ENCODE results near the gene LRIT1. TPM values are rescaled to one million over a fixed set of nuclear protein-coding genes. Genes with fewer than 3 reads are reported as not detected.

The LRIT1 gene
- total RNA-seq, 1 experiment from 2014 or later: not detected

- no peak for DNase-seq (ENCODE audit: low read depth)
These were observed 47.4 kb downstream of the LRIT1 start for GRCh38 chr10:84193846-84194423.

DNA sequence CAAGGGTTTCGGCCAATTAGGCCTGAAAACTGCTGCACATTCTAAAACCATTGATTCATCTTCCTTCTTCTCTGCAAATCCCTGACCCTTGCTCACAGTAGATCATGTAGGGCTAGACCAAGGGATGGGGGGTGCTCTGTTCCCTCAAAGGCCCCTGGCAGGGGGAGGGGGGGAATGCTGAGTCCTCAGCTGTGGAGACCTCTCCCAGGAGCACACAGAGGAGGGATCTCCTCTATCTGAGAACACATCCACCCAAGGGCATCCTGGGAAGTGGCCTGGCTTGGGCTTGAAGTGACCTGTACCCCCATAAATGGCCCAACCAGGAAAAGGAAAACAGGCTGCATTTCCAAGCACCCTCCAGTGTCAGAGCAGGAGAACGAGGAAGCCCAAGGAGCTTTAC, 48.0 kb downstream of the LRIT1 start:
- no peak for DNase-seq (ENCODE audit: low read depth)

DNA sequence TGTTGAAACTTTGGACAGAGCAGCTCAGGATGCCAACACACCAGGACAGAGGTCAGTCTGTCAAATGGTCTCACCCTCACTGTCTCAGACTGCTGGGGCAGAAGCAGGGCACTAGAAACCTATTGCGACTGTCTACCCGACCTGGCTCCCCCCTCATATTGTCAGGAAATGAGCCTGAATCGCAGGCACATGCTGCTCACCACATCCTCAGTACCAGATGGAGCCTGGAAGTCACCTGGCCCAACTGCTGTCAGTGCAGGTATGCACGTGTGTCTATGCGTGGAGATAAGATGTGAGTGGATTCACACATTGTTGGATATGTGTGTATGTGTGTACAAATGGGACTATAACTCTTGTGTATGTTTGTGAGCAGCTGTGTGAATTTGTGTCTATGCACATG, 50.2 kb downstream of the LRIT1 start:
- DNase-seq (ENCODE audit: low read depth): no peak

DNA sequence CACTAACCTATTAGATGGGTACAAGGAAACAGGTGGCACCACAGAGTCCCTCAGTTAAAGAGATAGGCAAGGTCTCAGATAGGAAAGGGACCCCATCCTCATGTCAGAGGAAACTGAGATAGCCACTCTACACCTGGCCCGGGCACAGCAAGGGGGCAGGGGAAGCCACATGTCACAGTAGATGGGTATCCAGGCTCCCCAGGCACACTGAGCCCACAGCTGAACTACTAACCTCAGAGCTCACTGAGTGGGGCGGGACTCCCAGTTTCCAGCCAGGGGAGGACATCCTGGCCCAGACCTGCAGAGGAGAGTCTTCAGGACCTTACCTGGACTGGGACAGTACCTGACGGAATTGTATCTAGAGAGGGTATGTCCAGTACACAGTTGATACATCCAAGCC, 50.7 kb downstream of the LRIT1 start:
- DNase-seq (ENCODE audit: low read depth): no peak

DNA sequence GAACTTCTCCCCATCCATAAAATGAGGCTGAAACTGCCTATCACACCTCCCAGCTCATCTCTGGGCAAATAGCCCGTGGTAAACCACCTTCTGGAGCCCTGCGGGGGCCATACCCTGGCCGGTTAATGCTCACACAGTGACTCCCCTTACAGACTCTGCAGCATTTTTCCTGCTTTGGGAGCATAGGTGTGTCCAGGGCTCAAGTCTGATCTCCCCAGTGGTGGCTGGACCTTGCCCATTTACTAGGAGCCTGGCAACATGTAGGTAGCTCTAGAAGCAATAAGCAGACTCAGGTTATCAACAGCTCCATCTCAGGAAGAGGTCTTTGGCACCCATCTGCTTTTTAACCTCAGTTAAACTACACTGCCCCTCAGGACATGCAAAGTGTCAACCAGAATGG, 52.5 kb downstream of the LRIT1 start:
- DNase-seq (ENCODE audit: low read depth): no peak

GRCh38 chr10:84185526-84186175, 55.7 kb downstream of the LRIT1 start:
- no peak for DNase-seq (ENCODE audit: low read depth)

DNA sequence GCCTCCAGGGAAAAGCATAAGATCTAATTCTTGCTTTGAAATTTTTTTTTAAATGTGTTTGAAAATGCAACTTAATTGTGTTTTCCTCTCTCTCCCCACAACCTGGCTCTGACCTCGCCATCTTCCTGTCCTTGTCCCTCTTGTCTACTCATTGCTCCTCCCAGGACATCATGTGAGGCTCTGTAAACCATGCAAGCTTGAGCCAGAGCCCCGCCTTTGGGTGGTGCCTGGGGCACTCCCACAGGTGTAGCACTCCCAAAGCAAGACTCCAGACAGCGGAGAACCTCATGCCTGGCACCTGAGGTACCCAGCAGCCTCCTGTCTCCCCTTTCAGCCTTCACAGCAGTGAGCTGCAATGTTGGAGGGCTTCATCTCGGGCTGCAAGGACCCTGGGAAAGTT, 56.8 kb downstream of the LRIT1 start:
- DNase-seq (ENCODE audit: low read depth): no peak

DNA sequence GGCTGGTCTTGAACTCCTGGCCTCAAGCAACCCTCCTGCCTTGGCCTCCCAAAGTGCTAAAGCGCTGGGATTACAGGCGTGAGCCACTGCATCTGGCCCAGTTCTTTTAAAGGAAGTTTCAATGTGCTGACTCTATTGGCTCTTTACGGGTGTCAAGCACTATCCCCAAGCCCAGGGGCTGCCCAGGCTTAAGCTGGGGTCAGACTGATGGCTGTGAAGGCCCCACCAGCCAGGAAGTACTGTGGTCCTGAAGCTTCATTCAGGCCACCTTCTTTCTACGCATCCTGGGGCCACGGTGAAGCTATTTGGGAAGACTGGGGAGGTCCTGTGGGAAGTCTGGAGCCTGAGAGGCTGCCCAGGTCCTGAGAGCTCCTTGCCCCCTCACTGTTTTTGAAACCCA, 59.7 kb downstream of the LRIT1 start:
- DNase-seq (ENCODE audit: low read depth): no peak

Other genes with a start within 250 kb of the LRIT1 start
- gene GHITM, start 102.0 kb downstream of the LRIT1 start, total RNA-seq (2014; rRNA removed; shearing (Covaris generic)): 171 and 179 TPM in 2 replicates
- gene GPR15LG, start 67.7 kb downstream of the LRIT1 start, total RNA-seq (2014; rRNA removed; shearing (Covaris generic)): not detected in 2 replicates
- not detected in 2 replicates for gene CDHR1, start 47.0 kb downstream of the LRIT1 start, total RNA-seq (2014; rRNA removed; shearing (Covaris generic))
- not detected in 2 replicates for gene LRIT2, start 16.0 kb downstream of the LRIT1 start, total RNA-seq (2014; rRNA removed; shearing (Covaris generic))
- gene RGR, start 3.5 kb upstream of the LRIT1 start, total RNA-seq (2014; rRNA removed; shearing (Covaris generic)): not detected in 2 replicates
- gene CCSER2, start 87.0 kb upstream of the LRIT1 start, total RNA-seq (2014; rRNA removed; shearing (Covaris generic)): 10.4 and 11.5 TPM in 2 replicates